Uterus (tissue), 2 donors: ENCODE measurements around the gene TANGO6.

Source experiments
- POLR2A ChIP-seq, 2 donors: fragments of 450-650 bp; IDR thresholded peaks; one replicate each; pipeline ENCODE4 v1.6.1; 2016; ENCODE audit warnings: antibody characterized with exemption in 2 of 2, mild to moderate bottlenecking in 1 of 2, moderate library complexity in 1 of 2
- TF ChIP-seq, protein P1 (sequence below), 4 experiments: fragments of 200-600 bp in 2 of 4; fragments of 450-650 bp in 2 of 4; sonication (generic) in 2 of 4; IDR thresholded peaks; one replicate each; pipeline ENCODE4 v1.5.1; 2016 to 2019; ENCODE audit warnings: antibody characterized with exemption in 4 of 4, mild to moderate bottlenecking in 2 of 4, moderate library complexity in 1 of 4

DNA sequence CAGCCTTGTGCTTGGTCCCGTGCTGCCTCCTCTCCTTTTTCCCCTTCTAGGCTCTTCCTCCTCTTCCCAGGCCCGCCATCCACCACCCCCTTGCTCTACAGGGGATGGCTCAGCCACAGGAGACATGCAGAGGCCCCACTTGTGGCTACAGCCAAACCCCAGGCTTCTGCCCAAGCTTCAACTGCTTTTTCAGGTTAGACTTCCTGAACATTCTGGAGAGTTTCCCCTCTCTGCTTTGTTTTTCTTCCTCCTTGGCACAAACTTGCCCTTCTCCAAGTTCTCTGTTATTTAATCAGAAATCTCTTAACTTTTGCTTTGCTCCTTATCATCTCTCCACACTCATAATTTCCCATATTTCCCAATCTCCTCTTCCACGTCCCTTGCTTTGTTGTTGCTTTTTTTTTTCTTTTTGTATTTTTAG, 243.8 kb downstream of the TANGO6 start:
- TF ChIP-seq, protein P1, sequence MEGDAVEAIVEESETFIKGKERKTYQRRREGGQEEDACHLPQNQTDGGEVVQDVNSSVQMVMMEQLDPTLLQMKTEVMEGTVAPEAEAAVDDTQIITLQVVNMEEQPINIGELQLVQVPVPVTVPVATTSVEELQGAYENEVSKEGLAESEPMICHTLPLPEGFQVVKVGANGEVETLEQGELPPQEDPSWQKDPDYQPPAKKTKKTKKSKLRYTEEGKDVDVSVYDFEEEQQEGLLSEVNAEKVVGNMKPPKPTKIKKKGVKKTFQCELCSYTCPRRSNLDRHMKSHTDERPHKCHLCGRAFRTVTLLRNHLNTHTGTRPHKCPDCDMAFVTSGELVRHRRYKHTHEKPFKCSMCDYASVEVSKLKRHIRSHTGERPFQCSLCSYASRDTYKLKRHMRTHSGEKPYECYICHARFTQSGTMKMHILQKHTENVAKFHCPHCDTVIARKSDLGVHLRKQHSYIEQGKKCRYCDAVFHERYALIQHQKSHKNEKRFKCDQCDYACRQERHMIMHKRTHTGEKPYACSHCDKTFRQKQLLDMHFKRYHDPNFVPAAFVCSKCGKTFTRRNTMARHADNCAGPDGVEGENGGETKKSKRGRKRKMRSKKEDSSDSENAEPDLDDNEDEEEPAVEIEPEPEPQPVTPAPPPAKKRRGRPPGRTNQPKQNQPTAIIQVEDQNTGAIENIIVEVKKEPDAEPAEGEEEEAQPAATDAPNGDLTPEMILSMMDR (IDR thresholded peaks at IDR 0.05): no peak
- TF ChIP-seq POLR2A (IDR thresholded peaks at IDR 0.05): no peak
